Ascending aorta (tissue), 2 donors: ENCODE data around the gene ZNF524. TPM values are rescaled to one million over a fixed set of nuclear protein-coding genes. Genes with fewer than 3 reads are reported as not detected.

Experiments used
- DNase-seq, 2 donors: peaks; one replicate each; pipeline ENCODE4 v3.0.0-alpha.2; 2019; ENCODE audit warnings: low spot score in 2 of 2
- H3K27ac ChIP-seq, 2 donors: fragments of 200-600 bp; sonication (generic); one replicate each; pipeline ENCODE4 v1.5.1; 2016 to 2017; ENCODE audit warnings: mild to moderate bottlenecking in 1 of 2
- H3K27me3 ChIP-seq: fragments of 200-600 bp; sonication (generic); one replicate; pipeline ENCODE4 v1.5.1; 2017
- H3K36me3 ChIP-seq, 2 donors: fragments of 200-600 bp; sonication (generic); one replicate each; pipeline ENCODE4 v1.5.1; 2016
- H3K4me1 ChIP-seq, 2 donors: fragments of 200-600 bp; sonication (generic); one replicate each; pipeline ENCODE4 v1.5.1; 2016 to 2017; ENCODE audit warnings: mild to moderate bottlenecking in 1 of 2
- H3K4me3 ChIP-seq, 2 donors: fragments of 200-600 bp; sonication (generic); one replicate each; pipeline ENCODE4 v1.5.1; 2016 to 2017; ENCODE audit warnings: mild to moderate bottlenecking in 1 of 2
- H3K9me3 ChIP-seq, 2 donors: fragments of 200-600 bp; sonication (generic); one replicate each; pipeline ENCODE4 v1.5.1; 2016
- intact Hi-C: fragments of 100-400 bp; cut with DNase I; formaldehyde crosslinking; loops from one replicate; pipeline ENCODE4 v1.15.1; 2023
- total RNA-seq: library from RNA; depleted of rRNA; stranded (reverse); fragments of >200 nt; gene quantifications from one replicate; pipeline ENCODE4 v1.1.0, GENCODE V29; 2016
- TF ChIP-seq, protein P1 (sequence below), 3 experiments: fragments of 200-600 bp in 2 of 3; fragments of 450-650 bp in 1 of 3; sonication (generic) in 2 of 3; IDR thresholded peaks; one replicate each; pipeline ENCODE4 v1.5.1; 2016 to 2019; ENCODE audit warnings: antibody characterized with exemption in 3 of 3, mild to moderate bottlenecking in 1 of 3, moderate library complexity in 1 of 3

Gene ZNF524
- total RNA-seq, 1 donor from 2014 or later, result 28.6 TPM

DNA sequence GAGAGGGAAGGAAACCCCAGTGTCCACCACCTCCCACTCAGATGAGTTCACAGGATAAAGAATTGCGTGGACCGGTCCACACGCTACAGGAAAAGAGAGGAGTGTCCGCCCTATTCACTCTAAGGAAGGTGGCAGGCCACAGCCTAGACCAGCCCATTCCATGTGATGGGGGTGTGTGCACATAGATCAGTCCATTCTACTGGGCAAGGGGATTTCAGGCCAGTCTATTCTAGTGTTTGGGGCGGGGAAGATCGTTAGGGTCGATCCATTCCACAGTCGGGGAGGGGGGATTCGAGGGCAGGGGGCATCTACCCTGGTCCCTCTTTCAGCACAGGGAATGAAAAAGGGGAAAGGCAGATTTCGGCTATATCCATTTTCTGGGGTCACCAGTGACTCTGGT, 8.5 kb upstream of the ZNF524 start:
- no peaks in the 10 kb centered on the region for H3K27me3 ChIP-seq
- no peak overlapping the region for H3K4me3 ChIP-seq
- intact Hi-C loops, result no loop called here
- peaks cover 9 to 23% of the 10 kb centered on the region in 2 donors for H3K36me3 ChIP-seq
- peaks cover 6 to 8% of the 10 kb centered on the region in 2 donors for H3K4me1 ChIP-seq
- no peaks in the 10 kb centered on the region for H3K9me3 ChIP-seq
- H3K27ac ChIP-seq, result no peak overlapping the region
- DNase-seq, result no peak
- TF ChIP-seq, protein P1, sequence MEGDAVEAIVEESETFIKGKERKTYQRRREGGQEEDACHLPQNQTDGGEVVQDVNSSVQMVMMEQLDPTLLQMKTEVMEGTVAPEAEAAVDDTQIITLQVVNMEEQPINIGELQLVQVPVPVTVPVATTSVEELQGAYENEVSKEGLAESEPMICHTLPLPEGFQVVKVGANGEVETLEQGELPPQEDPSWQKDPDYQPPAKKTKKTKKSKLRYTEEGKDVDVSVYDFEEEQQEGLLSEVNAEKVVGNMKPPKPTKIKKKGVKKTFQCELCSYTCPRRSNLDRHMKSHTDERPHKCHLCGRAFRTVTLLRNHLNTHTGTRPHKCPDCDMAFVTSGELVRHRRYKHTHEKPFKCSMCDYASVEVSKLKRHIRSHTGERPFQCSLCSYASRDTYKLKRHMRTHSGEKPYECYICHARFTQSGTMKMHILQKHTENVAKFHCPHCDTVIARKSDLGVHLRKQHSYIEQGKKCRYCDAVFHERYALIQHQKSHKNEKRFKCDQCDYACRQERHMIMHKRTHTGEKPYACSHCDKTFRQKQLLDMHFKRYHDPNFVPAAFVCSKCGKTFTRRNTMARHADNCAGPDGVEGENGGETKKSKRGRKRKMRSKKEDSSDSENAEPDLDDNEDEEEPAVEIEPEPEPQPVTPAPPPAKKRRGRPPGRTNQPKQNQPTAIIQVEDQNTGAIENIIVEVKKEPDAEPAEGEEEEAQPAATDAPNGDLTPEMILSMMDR (IDR thresholded peaks at IDR 0.05), result no peak

- TF ChIP-seq, protein P1 (IDR thresholded peaks at IDR 0.05), result no peak
- no peak overlapping the region for H3K27ac ChIP-seq
- no peak overlapping the region for H3K4me3 ChIP-seq
- peak in 1 of 2 donors; percentile 61 for DNase-seq
- intact Hi-C loops, result no loop called here
- peaks cover 12 to 30% of the 10 kb centered on the region in 2 donors for H3K36me3 ChIP-seq
- H3K9me3 ChIP-seq, result no peaks in the 10 kb centered on the region
- no peaks in the 10 kb centered on the region for H3K27me3 ChIP-seq
- no peaks in the 10 kb centered on the region for H3K4me1 ChIP-seq
Observed at GRCh38 chr19:55592391-55593090, 7.5 kb upstream of the ZNF524 start.

- no peak overlapping the region for H3K4me3 ChIP-seq
- H3K27me3 ChIP-seq, result no peaks in the 10 kb centered on the region
- DNase-seq, result no peak
- peaks cover 12 to 30% of the 10 kb centered on the region in 2 donors for H3K36me3 ChIP-seq
- no peak overlapping the region for H3K27ac ChIP-seq
- intact Hi-C loops, result no loop called here
- TF ChIP-seq, protein P1 (IDR thresholded peaks at IDR 0.05), result no peak
- no peaks in the 10 kb centered on the region for H3K9me3 ChIP-seq
- no peaks in the 10 kb centered on the region for H3K4me1 ChIP-seq
Observed at GRCh38 chr19:55593096-55593772, 6.9 kb upstream of the ZNF524 start.

GRCh38 chr19:55594996-55595545, 5.0 kb upstream of the ZNF524 start:
- H3K27me3 ChIP-seq, result no peaks in the 10 kb centered on the region
- no peak overlapping the region for H3K27ac ChIP-seq
- H3K4me3 ChIP-seq, result no peak overlapping the region
- H3K4me1 ChIP-seq, result no peaks in the 10 kb centered on the region
- intact Hi-C loops, result no loop called here
- DNase-seq, result no peak
- no peaks in the 10 kb centered on the region for H3K9me3 ChIP-seq
- peaks cover 12 to 30% of the 10 kb centered on the region in 2 donors for H3K36me3 ChIP-seq
- TF ChIP-seq, protein P1 (IDR thresholded peaks at IDR 0.05), result no peak

GRCh38 chr19:55596304-55596703, 3.8 kb upstream of the ZNF524 start:
- no peaks in the 10 kb centered on the region for H3K9me3 ChIP-seq
- H3K36me3 ChIP-seq, result peaks cover 12 to 30% of the 10 kb centered on the region in 2 donors
- no peak overlapping the region for H3K4me3 ChIP-seq
- H3K27me3 ChIP-seq, result no peaks in the 10 kb centered on the region
- H3K27ac ChIP-seq, result no peak overlapping the region
- DNase-seq, result no peak
- TF ChIP-seq, protein P1 (IDR thresholded peaks at IDR 0.05), result no peak
- no peaks in the 10 kb centered on the region for H3K4me1 ChIP-seq
- intact Hi-C loops, result no loop called here
